Loucy (cell line): ENCODE measurements around the gene NPTX1.

ENCODE experiments used
- H2AFZ ChIP-seq: fragments of 200-600 bp; sonication (generic); 2 replicates; pipeline ENCODE4 v1.6.0; 2016; ENCODE audit warnings: antibody characterized with exemption, mild to moderate bottlenecking, low read length, moderate library complexity
- H3F3A ChIP-seq: fragments of 200-600 bp; 2 replicates; pipeline ENCODE4 v1.6.0; 2016; ENCODE audit warnings: antibody characterized with exemption, low read depth, mild to moderate bottlenecking
- H3K27me3 ChIP-seq: fragments of 200-600 bp; sonication (generic); 2 replicates; pipeline ENCODE4 v1.6.1; 2014; ENCODE audit warnings: low read length, mild to moderate bottlenecking; ENCODE audit not compliant: insufficient read depth, poor library complexity, severe bottlenecking
- H3K36me3 ChIP-seq: fragments of 200-600 bp; sonication (generic); 2 replicates; pipeline ENCODE4 v1.6.1; 2016; ENCODE audit warnings: low read length; ENCODE audit not compliant: insufficient read depth
- H3K4me1 ChIP-seq: fragments of 200-600 bp; sonication (generic); 2 replicates; pipeline ENCODE4 v1.5.1; 2014; ENCODE audit warnings: low read length, mild to moderate bottlenecking; ENCODE audit not compliant: insufficient read depth, poor library complexity, severe bottlenecking
- H3K4me2 ChIP-seq: fragments of 200-600 bp; sonication (generic); 2 replicates; pipeline ENCODE4 v1.6.0; 2014; ENCODE audit warnings: antibody characterized with exemption, low read length, low read depth, mild to moderate bottlenecking; ENCODE audit not compliant: poor library complexity, severe bottlenecking
- H3K4me3 ChIP-seq: fragments of 200-600 bp; sonication (generic); 2 replicates; pipeline ENCODE4 v1.5.1; 2014; ENCODE audit warnings: low read length, mild to moderate bottlenecking, mixed read lengths; ENCODE audit not compliant: poor library complexity, severe bottlenecking
- H3K79me2 ChIP-seq: fragments of 200-600 bp; sonication (generic); 2 replicates; pipeline ENCODE4 v1.6.1; 2014; ENCODE audit warnings: low read length; ENCODE audit not compliant: insufficient read depth
- H3K9ac ChIP-seq: fragments of 200-600 bp; sonication (generic); 2 replicates; pipeline ENCODE4 v1.6.0; 2014; ENCODE audit warnings: mild to moderate bottlenecking, low read depth, low read length, moderate library complexity; ENCODE audit not compliant: poor library complexity, severe bottlenecking
- H3K9me2 ChIP-seq: fragments of 200-600 bp; sonication (generic); replicated peaks from 2 replicates; pipeline ENCODE4 v1.6.1; 2016; ENCODE audit warnings: low read depth, low read length, mixed read lengths
- H3K9me3 ChIP-seq: fragments of 200-600 bp; sonication (generic); 2 replicates; pipeline ENCODE4 v1.6.1; 2014; ENCODE audit warnings: mild to moderate bottlenecking, antibody characterized with exemption, low read length, low read depth; ENCODE audit not compliant: insufficient read depth
- H4K20me1 ChIP-seq: fragments of 200-600 bp; sonication (generic); 2 replicates; pipeline ENCODE4 v1.6.0; 2014; ENCODE audit warnings: antibody characterized with exemption, low read length, mild to moderate bottlenecking; ENCODE audit not compliant: insufficient read depth, poor library complexity, severe bottlenecking
- EZH2phosphoT487 ChIP-seq: fragments of 200-600 bp; IDR thresholded peaks from 2 replicates; pipeline ENCODE4 v1.6.1; 2018; ENCODE audit warnings: antibody characterized with exemption, mild to moderate bottlenecking, moderate library complexity, borderline replicate concordance
- TF ChIP-seq, protein P1 (sequence below): fragments of 200-600 bp; sonication (generic); conservative IDR thresholded peaks from 2 replicates; pipeline ENCODE4 v1.5.1; 2014; ENCODE audit warnings: mild to moderate bottlenecking, antibody characterized with exemption, low read length

NPTX1 gene

DNA sequence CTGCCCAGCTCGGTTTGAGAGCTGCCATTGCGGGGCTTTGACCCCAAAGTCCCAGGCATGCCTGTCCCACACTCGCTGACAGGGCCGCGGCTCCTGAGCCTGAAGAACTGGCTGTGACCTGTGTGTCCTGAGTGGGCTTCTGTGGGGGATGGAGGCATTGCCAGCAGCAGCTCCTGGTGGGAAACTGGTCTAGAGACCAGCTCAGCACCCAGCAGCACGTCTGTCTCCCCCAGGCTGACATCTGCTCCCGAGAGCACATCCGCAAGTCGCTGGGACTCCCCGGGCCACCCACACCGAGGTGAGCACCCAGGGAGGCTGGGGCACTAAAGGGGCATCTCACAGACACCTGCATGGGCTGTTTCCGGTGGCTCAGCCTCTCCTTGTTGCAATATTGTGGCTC is 48.0 kb downstream of the NPTX1 start:
- Histone ChIP-seq H2AFZ (no peak overlapping the region), H3K36me3 (no peaks in the 10 kb centered on the region), H3K4me3 (no peak overlapping the region), H3K9ac (no peak overlapping the region), H4K20me1 (no peaks in the 10 kb centered on the region), H3K4me2 (no peak overlapping the region), H3K27me3 (no peaks in the 10 kb centered on the region), H3F3A (no peaks in the 10 kb centered on the region), H3K4me1 (peaks cover 25% of the 10 kb centered on the region), H3K9me2 (no peaks in the 10 kb centered on the region), H3K79me2 (no peaks in the 10 kb centered on the region), H3K9me3 (no peaks in the 10 kb centered on the region)
- TF ChIP-seq, protein P1, sequence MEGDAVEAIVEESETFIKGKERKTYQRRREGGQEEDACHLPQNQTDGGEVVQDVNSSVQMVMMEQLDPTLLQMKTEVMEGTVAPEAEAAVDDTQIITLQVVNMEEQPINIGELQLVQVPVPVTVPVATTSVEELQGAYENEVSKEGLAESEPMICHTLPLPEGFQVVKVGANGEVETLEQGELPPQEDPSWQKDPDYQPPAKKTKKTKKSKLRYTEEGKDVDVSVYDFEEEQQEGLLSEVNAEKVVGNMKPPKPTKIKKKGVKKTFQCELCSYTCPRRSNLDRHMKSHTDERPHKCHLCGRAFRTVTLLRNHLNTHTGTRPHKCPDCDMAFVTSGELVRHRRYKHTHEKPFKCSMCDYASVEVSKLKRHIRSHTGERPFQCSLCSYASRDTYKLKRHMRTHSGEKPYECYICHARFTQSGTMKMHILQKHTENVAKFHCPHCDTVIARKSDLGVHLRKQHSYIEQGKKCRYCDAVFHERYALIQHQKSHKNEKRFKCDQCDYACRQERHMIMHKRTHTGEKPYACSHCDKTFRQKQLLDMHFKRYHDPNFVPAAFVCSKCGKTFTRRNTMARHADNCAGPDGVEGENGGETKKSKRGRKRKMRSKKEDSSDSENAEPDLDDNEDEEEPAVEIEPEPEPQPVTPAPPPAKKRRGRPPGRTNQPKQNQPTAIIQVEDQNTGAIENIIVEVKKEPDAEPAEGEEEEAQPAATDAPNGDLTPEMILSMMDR = no peak
- no peak for TF ChIP-seq EZH2phosphoT487

DNA sequence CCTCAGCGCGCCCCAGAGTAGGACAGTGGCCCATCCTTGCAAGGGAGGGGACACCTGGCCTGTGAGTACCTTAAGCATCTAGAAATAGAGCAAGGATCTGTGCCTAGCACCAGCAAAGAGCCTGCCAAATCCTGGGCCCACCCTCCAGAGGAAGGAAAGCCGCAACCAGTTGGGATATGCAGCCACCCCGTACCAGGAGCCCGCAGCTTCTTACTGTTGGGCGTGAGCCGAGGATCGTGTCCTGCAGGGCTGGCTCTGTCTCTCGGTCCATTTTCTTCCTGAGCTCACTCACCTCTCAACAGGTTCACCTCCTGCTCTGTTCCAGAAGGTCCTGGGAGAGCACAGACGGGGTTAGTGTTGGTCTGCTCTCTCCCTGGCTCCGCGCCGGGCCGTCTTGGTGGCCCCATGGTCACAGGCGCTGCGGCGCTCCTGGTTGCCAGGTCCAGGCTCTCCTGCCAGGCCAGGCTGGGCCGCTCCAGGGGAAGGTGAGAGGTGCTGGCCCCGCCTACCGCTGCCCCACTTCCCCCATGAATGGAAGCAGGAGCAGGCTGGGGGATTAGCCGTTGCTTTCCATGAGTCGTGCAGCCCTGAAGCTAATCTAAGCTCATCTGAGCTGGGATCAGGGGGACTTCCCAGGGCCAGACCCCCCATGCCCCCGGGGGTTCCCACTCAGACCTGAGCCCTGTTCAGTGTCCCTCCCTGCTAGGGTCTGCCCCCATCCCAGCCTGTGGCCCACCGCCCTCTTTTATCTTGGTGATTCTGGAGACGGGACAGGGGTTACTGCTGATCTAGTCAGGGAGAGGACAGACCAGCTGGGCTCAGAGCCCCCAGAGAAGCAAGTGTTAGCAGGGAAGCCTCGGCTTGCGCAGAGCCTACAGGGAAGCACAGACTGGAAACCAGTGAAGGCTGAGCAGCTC is 48.8 kb downstream of the NPTX1 start:
- Histone ChIP-seq H3F3A (no peaks in the 10 kb centered on the region), H3K4me2 (peak overlapping the region; percentile 49), H3K27me3 (no peaks in the 10 kb centered on the region), H3K36me3 (no peaks in the 10 kb centered on the region), H3K79me2 (no peaks in the 10 kb centered on the region), H3K4me3 (no peak overlapping the region), H3K9me2 (no peaks in the 10 kb centered on the region), H4K20me1 (no peaks in the 10 kb centered on the region), H3K4me1 (peaks cover 25% of the 10 kb centered on the region), H2AFZ (no peak overlapping the region), H3K9ac (no peak overlapping the region), H3K9me3 (no peaks in the 10 kb centered on the region)
- TF ChIP-seq, protein P1 = no peak
- TF ChIP-seq EZH2phosphoT487 = no peak

DNA sequence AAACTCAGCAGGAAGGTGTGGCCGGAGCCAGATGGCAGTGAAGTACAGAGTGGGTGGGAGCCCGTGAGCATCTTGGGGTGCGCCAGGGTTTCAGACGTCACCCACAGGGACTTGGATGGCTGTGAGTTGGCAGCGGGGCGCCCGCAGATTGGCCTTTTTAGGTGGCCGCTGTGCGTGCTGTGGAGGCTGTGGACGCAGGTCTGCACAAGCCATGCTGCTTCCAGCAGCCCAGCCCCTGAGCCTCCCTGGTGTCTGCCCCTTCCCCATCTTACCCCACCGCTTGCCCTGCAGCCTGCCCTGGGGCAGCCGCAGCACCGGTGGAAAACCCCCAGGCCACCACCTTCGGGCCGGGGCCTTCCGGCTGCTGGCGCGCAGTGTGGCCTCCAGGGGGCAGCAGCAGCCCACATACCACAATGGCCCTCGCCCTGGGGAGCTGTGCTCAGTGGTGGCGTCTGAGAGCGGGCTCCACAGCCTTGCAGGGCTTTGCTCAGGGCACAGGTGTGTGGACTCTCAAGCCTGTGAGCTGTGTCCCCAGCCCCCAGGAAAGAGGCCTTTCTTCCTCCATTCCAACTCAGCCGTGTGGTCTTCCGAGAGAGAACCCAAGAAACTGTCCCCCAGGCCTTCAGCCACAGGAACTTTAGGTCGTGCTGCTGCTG is 49.6 kb downstream of the NPTX1 start:
- TF ChIP-seq EZH2phosphoT487 = no peak
- TF ChIP-seq, protein P1 = peak; percentile 92
- Histone ChIP-seq H3K36me3 (no peaks in the 10 kb centered on the region), H3K4me3 (no peak overlapping the region), H3K79me2 (no peaks in the 10 kb centered on the region), H3K9ac (no peak overlapping the region), H3F3A (no peaks in the 10 kb centered on the region), H3K27me3 (no peaks in the 10 kb centered on the region), H3K4me1 (peaks cover 25% of the 10 kb centered on the region), H3K9me2 (no peaks in the 10 kb centered on the region), H2AFZ (0 out of 2 replicates have a peak overlapping the region, but pooled peaks have one; percentile 40), H3K9me3 (no peaks in the 10 kb centered on the region), H3K4me2 (peak overlapping the region; percentile 49), H4K20me1 (no peaks in the 10 kb centered on the region)
